A549 (cell line): ENCODE measurements around the gene STARD4. TPM values are rescaled to one million over a fixed set of nuclear protein-coding genes. Genes with fewer than 3 reads are reported as not detected.

Source experiments
- ATAC-seq, 2 experiments: fragments of 200-7000 bp in 1 of 2; fragments of >200 bp in 1 of 2; cut with Nextera tagmentation in 1 of 2; cut with Tn5 transposase in 1 of 2; 3 replicates each; pipeline versions ENCODE4 v1.8.0 to v1.9.1; 2018 to 2020; ENCODE audit warnings: mild to moderate bottlenecking in 1 of 2, moderate library complexity in 1 of 2
- CTCF ChIA-PET: fragments of 300-600 bp; sonication (Branson Sonifier 250); formaldehyde crosslinking; extraction: SDS; loops from one replicate; lab custom pipeline; 2021; ENCODE audit warnings: antibody characterized with exemption, inconsistent platforms; lab: Yijun Ruan, JAX
- POLR2A ChIA-PET: fragments of 350-600 bp; formaldehyde crosslinking; extraction: SDS; loops from one replicate; lab custom pipeline; 2021; ENCODE audit warnings: antibody characterized with exemption, inconsistent platforms; lab: Yijun Ruan, JAX
- DNase-seq, 2 experiments: peaks; one replicate each; pipeline versions ENCODE4 v3.0.0 to v3.0.0-alpha.2; 2011 to 2016; ENCODE audit warnings: low read depth in 1 of 2, low spot score in 1 of 2
- FAIRE-seq: peaks from 2 replicates; lab custom pipeline; 2011; peaks lifted over from hg19 to GRCh38; lab: Jason Lieb, UNC
- H3K27ac ChIP-seq, 2 experiments: fragments of >200 bp; sonication (Bioruptor Twin); formaldehyde crosslinking; 3 replicates each; pipeline ENCODE4 v1.5.1; 2016 to 2017
- H3K4me1 ChIP-seq: fragments of >200 bp; sonication (Bioruptor Twin); formaldehyde crosslinking; 3 replicates; pipeline ENCODE4 v1.6.1; 2016
- H3K4me2 ChIP-seq: fragments of >200 bp; sonication (Bioruptor Twin); formaldehyde crosslinking; 3 replicates; pipeline ENCODE4 v1.6.1; 2016
- H3K4me3 ChIP-seq: fragments of >200 bp; sonication (Bioruptor Twin); formaldehyde crosslinking; 3 replicates; pipeline ENCODE4 v1.5.1; 2016
- H3K9me3 ChIP-seq: fragments of >200 bp; sonication (Bioruptor Twin); formaldehyde crosslinking; 3 replicates; pipeline ENCODE4 v1.6.1; 2016
- BHLHE40 ChIP-seq: IDR thresholded peaks from 2 replicates; pipeline ENCODE4 v1.6.1; 2012; ENCODE audit warnings: low read depth, low read length, inconsistent platforms
- CBX2 ChIP-seq: fragments of 200-600 bp; sonication (generic); IDR thresholded peaks from 2 replicates; pipeline ENCODE4 v1.6.1; 2016; ENCODE audit warnings: low read depth, mild to moderate bottlenecking, borderline replicate concordance
- CHD4 ChIP-seq: fragments of 200-600 bp; sonication (generic); IDR thresholded peaks from 2 replicates; pipeline ENCODE4 v1.6.1; 2016; ENCODE audit warnings: antibody characterized with exemption, mild to moderate bottlenecking, borderline replicate concordance
- E2F6 ChIP-seq: IDR thresholded peaks from 2 replicates; pipeline ENCODE4 v1.6.1; 2012; ENCODE audit warnings: low read depth, borderline replicate concordance
- EHF ChIP-seq: fragments of 250-450 bp; sonication (Bioruptor Pico); IDR thresholded peaks from 2 replicates; pipeline ENCODE4 v1.5.0; 2020; ENCODE audit warnings: mild to moderate bottlenecking
- ELK1 ChIP-seq: fragments of 150-350 bp; IDR thresholded peaks from 2 replicates; pipeline ENCODE4 v1.6.1; 2014; ENCODE audit warnings: low read depth, mild to moderate bottlenecking, low read length
- FOSB ChIP-seq: fragments of 250-450 bp; sonication (Bioruptor Pico); IDR thresholded peaks from 2 replicates; pipeline ENCODE4 v1.5.0; 2020; ENCODE audit warnings: mild to moderate bottlenecking, moderate library complexity
- GATA3 ChIP-seq: IDR thresholded peaks from 2 replicates; pipeline ENCODE4 v1.6.1; 2012; ENCODE audit warnings: borderline replicate concordance
- HMGXB4 ChIP-seq: fragments of 250-450 bp; sonication (Bioruptor Pico); IDR thresholded peaks from 2 replicates; pipeline ENCODE4 v1.5.0; 2021; ENCODE audit warnings: mild to moderate bottlenecking, moderate library complexity, borderline replicate concordance
- HOXA7 ChIP-seq: fragments of 250-450 bp; sonication (Bioruptor Pico); IDR thresholded peaks from 2 replicates; pipeline ENCODE4 v1.5.0; 2020; ENCODE audit warnings: mild to moderate bottlenecking, moderate library complexity
- HOXB13 ChIP-seq: fragments of 250-450 bp; sonication (Bioruptor Pico); IDR thresholded peaks from 2 replicates; pipeline ENCODE4 v1.5.0; 2020; ENCODE audit warnings: low read depth, mild to moderate bottlenecking, moderate library complexity
- JUNB ChIP-seq: fragments of >200 bp; sonication (Bioruptor Twin); formaldehyde crosslinking; IDR thresholded peaks from 2 replicates; pipeline ENCODE4 v1.6.1; 2016
- MAFK ChIP-seq: fragments of 450-650 bp; IDR thresholded peaks from 2 replicates; pipeline ENCODE4 v1.6.1; 2014; ENCODE audit not compliant: partially characterized antibody
- MAX ChIP-seq: IDR thresholded peaks from 2 replicates; pipeline ENCODE4 v1.6.1; 2012
- MYC ChIP-seq: IDR thresholded peaks from 2 replicates; pipeline ENCODE4 v1.6.1; 2012; ENCODE audit warnings: mild to moderate bottlenecking, inconsistent platforms, low read length, improper control_type of control experiment, borderline replicate concordance
- NPAS2 ChIP-seq: fragments of 250-450 bp; sonication (Bioruptor Pico); IDR thresholded peaks from 2 replicates; pipeline ENCODE4 v1.8.0; 2022; ENCODE audit warnings: mild to moderate bottlenecking, moderate library complexity, borderline replicate concordance
- REST ChIP-seq: fragments of 200-600 bp; sonication (generic); IDR thresholded peaks from 2 replicates; pipeline ENCODE4 v1.6.1; 2016; ENCODE audit warnings: antibody characterized with exemption, mild to moderate bottlenecking, moderate library complexity
- ZC3H11A ChIP-seq: fragments of 450-650 bp; IDR thresholded peaks from 2 replicates; pipeline ENCODE4 v1.6.1; 2014; ENCODE audit warnings: antibody characterized with exemption, mild to moderate bottlenecking
- ZFP36 ChIP-seq: fragments of 450-650 bp; IDR thresholded peaks from 2 replicates; pipeline ENCODE4 v1.6.1; 2014; ENCODE audit warnings: borderline replicate concordance; ENCODE audit not compliant: partially characterized antibody
- WGBS: methylation state at CpG from one replicate; pipeline ENCODE4 v1.1.6; 2017; ENCODE audit errors: missing lambda C conversion rate; 5-methylcytosine and 5-hydroxymethylcytosine counted together
- polyA plus RNA-seq, 4 experiments: library from polyadenylated mRNA; depleted of rRNA in 3 of 4; stranded (reverse); fragments of >200 nt; fragmentation: RNase III in 1 of 4; extraction: RNeasy Plus Mini Kit Qiagen cat#74134 plus additional on column Dnase treatment in 1 of 4; gene quantifications; 2 replicates in 3 of 4; 3 replicates in 1 of 4; pipeline ENCODE4 v1.2.3, GENCODE V29; 2011 to 2017

Gene STARD4
- polyA plus RNA-seq, 2 of the 4 experiments (the other 2 are of a cell fraction), result 14.0 to 15.9 TPM

- Histone ChIP-seq H3K4me2 (no peak overlapping the region), H3K9me3 (peaks cover 4% of the 10 kb centered on the region; the same call in 1 of the 3 replicates), H3K27ac (no peak overlapping the region), H3K4me3 (no peak overlapping the region), H3K4me1 (no peaks in the 10 kb centered on the region)
- no peak for DNase-seq
- CTCF ChIA-PET, result interaction anchor here (1.4 kb wide), 1 partner anchor 593 kb away, joined by 3 read pairs; no protein-coding TSS in a partner anchor
- no peak for ATAC-seq
- 3% methylated on average over 1 of the region's 1 CpG for WGBS
- POLR2A ChIA-PET, result no interaction called here
- FAIRE-seq, result no peak
- no peak for TF ChIP-seq HMGXB4 (CRISPR knock-in tag)
- TF ChIP-seq CHD4, result no peak
- no peak for TF ChIP-seq MAX
- no peak for TF ChIP-seq MAFK
- TF ChIP-seq ELK1, result no peak
- no peak for TF ChIP-seq HOXB13 (CRISPR knock-in tag)
- TF ChIP-seq E2F6, result no peak
- TF ChIP-seq GATA3, result no peak
- no peak for TF ChIP-seq BHLHE40
- TF ChIP-seq EHF (CRISPR knock-in tag), result no peak
- TF ChIP-seq MYC, result no peak
- no peak for TF ChIP-seq ZC3H11A
- TF ChIP-seq ZFP36, result no peak
- no peak for TF ChIP-seq CBX2
- TF ChIP-seq HOXA7 (CRISPR knock-in tag), result no peak
- no peak for TF ChIP-seq FOSB
- no peak for TF ChIP-seq NPAS2 (CRISPR knock-in tag)
- no peak for TF ChIP-seq JUNB
Observed at GRCh38 chr5:111557111-111557510, 44.8 kb upstream of the STARD4 start.

- POLR2A ChIA-PET, result no interaction called here
- CTCF ChIA-PET, result interaction anchor here (1.4 kb wide), 1 partner anchor 594 kb away, joined by 3 read pairs; no protein-coding TSS in a partner anchor
Observed at GRCh38 chr5:111556501-111556900, 44.2 kb upstream of the STARD4 start.

More at GRCh38 chr5:111556501-111556900, 44.2 kb upstream of the STARD4 start:
- H3K27ac ChIP-seq, result no peak overlapping the region
- H3K4me1 ChIP-seq, result no peaks in the 10 kb centered on the region
- no peak for FAIRE-seq
- WGBS, result 22% methylated on average over 3 of the region's 3 CpGs
- no peak for TF ChIP-seq REST
- peaks cover 4% of the 10 kb centered on the region; the same call in 1 of the 3 replicates for H3K9me3 ChIP-seq
- no peak for DNase-seq
- no peak overlapping the region for H3K4me3 ChIP-seq
- ATAC-seq, result no peak
- H3K4me2 ChIP-seq, result no peak overlapping the region
